ENCODE results near the gene HOXC10.

GRCh38 chr12:53958128-53958527 is 26.8 kb upstream of the HOXC10 start:
- TF ChIP-seq SUZ12 (IDR thresholded peaks at IDR 0.05) (no peak), ELF4 (IDR thresholded peaks at IDR 0.05) (no peak), FOXM1 (IDR thresholded peaks at IDR 0.05; ENCODE audit: borderline replicate concordance) (no peak), SP1 (IDR thresholded peaks at IDR 0.05) (no peak), CTBP1 (IDR thresholded peaks at IDR 0.05; ENCODE audit: borderline replicate concordance) (no peak), HDGF (IDR thresholded peaks at IDR 0.05; ENCODE audit: borderline replicate concordance) (no peak), NFRKB (IDR thresholded peaks at IDR 0.05) (no peak), TARDBP (IDR thresholded peaks at IDR 0.05) (no peak), BHLHE40 (IDR thresholded peaks at IDR 0.05; ENCODE audit: borderline replicate concordance) (no peak), LEF1 (IDR thresholded peaks at IDR 0.05; ENCODE audit: borderline replicate concordance) (no peak), ZNF384 (IDR thresholded peaks at IDR 0.05) (no peak), FOXA1 (IDR thresholded peaks at IDR 0.05) (no peak), FOXK2 (IDR thresholded peaks at IDR 0.05) (no peak), PKNOX1 (IDR thresholded peaks at IDR 0.05) (no peak)

Measured in HEK293T (cell line).